Activated CD8-positive, alpha-beta memory T cell treated with anti-CD3 and anti-CD28 coated beads, Interleukin-2, amount 50 U/mL, for 4 hours (primary cell): Measurements from ENCODE around the gene PLEKHM1.

Experiments
- DNase-seq: peaks from one replicate; pipeline ENCODE4 v3.0.0-alpha.2; 2020

PLEKHM1 gene

GRCh38 chr17:45425125-45425983, 65.2 kb downstream of the PLEKHM1 start:
- no peak for DNase-seq

GRCh38 chr17:45424769-45425124, 65.8 kb downstream of the PLEKHM1 start:
- no peak for DNase-seq

GRCh38 chr17:45423975-45424335, 66.6 kb downstream of the PLEKHM1 start:
- DNase-seq: no peak

GRCh38 chr17:45423304-45423974, 67.1 kb downstream of the PLEKHM1 start:
- no peak for DNase-seq

- no peak for DNase-seq
These were observed 75.3 kb downstream of the PLEKHM1 start for GRCh38 chr17:45414990-45415881.

- no peak for DNase-seq
These were observed 77.0 kb downstream of the PLEKHM1 start for GRCh38 chr17:45413498-45413923.

GRCh38 chr17:45411348-45412105, 79.0 kb downstream of the PLEKHM1 start:
- no peak for DNase-seq

- peak; percentile 60 for DNase-seq
These were observed 80.1 kb downstream of the PLEKHM1 start for GRCh38 chr17:45410144-45411091.

GRCh38 chr17:45409659-45410076, 80.9 kb downstream of the PLEKHM1 start:
- no peak for DNase-seq

GRCh38 chr17:45408611-45409421, 81.7 kb downstream of the PLEKHM1 start:
- DNase-seq: no peak

GRCh38 chr17:45406107-45406506, 84.4 kb downstream of the PLEKHM1 start:
- no peak for DNase-seq

GRCh38 chr17:45405250-45406086, 85.1 kb downstream of the PLEKHM1 start:
- DNase-seq: no peak

GRCh38 chr17:45404870-45405249, 85.7 kb downstream of the PLEKHM1 start:
- DNase-seq: no peak

- DNase-seq: no peak
These were observed 86.5 kb downstream of the PLEKHM1 start for GRCh38 chr17:45403906-45404490.

GRCh38 chr17:45402916-45403315, 87.6 kb downstream of the PLEKHM1 start:
- no peak for DNase-seq

GRCh38 chr17:45398800-45399199, 91.7 kb downstream of the PLEKHM1 start:
- no peak for DNase-seq

GRCh38 chr17:45397796-45398195, 92.7 kb downstream of the PLEKHM1 start:
- DNase-seq: no peak

GRCh38 chr17:45396496-45397205, 93.9 kb downstream of the PLEKHM1 start:
- DNase-seq: no peak
